Mesenchymal stem cell (in vitro differentiated cells and primary cell): ENCODE measurements around the gene GAS5. TPM values are rescaled to one million over a fixed set of nuclear protein-coding genes. Genes with fewer than 3 reads are reported as not detected.

Experiments used
- DNase-seq: peaks from one replicate; pipeline ENCODE4 v3.0.0-alpha.2; 2013
- H2AFZ ChIP-seq: one replicate; pipeline ENCODE4 v1.6.1; 2013; ENCODE audit warnings: low read depth, mild to moderate bottlenecking, control low read depth, inconsistent platforms, low read length, moderate library complexity
- H2AK5ac ChIP-seq: 2 replicates; pipeline ENCODE4 v1.6.1; 2013; ENCODE audit warnings: low read length, moderate library complexity, mild to moderate bottlenecking, inconsistent platforms; ENCODE audit not compliant: severe bottlenecking
- H2BK120ac ChIP-seq: one replicate; pipeline ENCODE4 v1.6.1; 2013; ENCODE audit warnings: low read depth, mild to moderate bottlenecking, inconsistent platforms, low read length, moderate library complexity
- H2BK12ac ChIP-seq, 2 experiments: one replicate each; pipeline ENCODE4 v1.6.1; 2013; ENCODE audit warnings: inconsistent platforms in 2 of 2, low read length in 2 of 2, mild to moderate bottlenecking in 2 of 2, moderate library complexity in 2 of 2, control low read depth in 1 of 2
- H2BK15ac ChIP-seq: one replicate; pipeline ENCODE4 v1.6.1; 2013; ENCODE audit warnings: mild to moderate bottlenecking, low read depth, inconsistent platforms; ENCODE audit not compliant: poor library complexity, severe bottlenecking
- H2BK5ac ChIP-seq: 2 replicates; pipeline ENCODE4 v1.6.1; 2013; ENCODE audit warnings: low read depth, mild to moderate bottlenecking, low read length, control low read depth, inconsistent platforms; ENCODE audit not compliant: poor library complexity, severe bottlenecking
- H3K14ac ChIP-seq, 2 experiments: one replicate each; pipeline ENCODE4 v1.6.1; 2013; ENCODE audit warnings: inconsistent platforms in 2 of 2, low read length in 2 of 2, control low read depth in 1 of 2, mild to moderate bottlenecking in 1 of 2, moderate library complexity in 1 of 2
- H3K18ac ChIP-seq, 2 experiments: one replicate each; pipeline ENCODE4 v1.6.1; 2013; ENCODE audit warnings: inconsistent platforms in 2 of 2, low read length in 2 of 2, control low read depth in 1 of 2, low read depth in 1 of 2, mild to moderate bottlenecking in 1 of 2
- H3K23ac ChIP-seq, 2 experiments: one replicate each; pipeline ENCODE4 v1.6.1; 2013; ENCODE audit warnings: inconsistent platforms in 2 of 2, low read length in 2 of 2, mild to moderate bottlenecking in 2 of 2, moderate library complexity in 2 of 2, control low read depth in 1 of 2
- H3K27ac ChIP-seq: 2 replicates; pipeline ENCODE4 v1.5.1; 2013; ENCODE audit warnings: mild to moderate bottlenecking, moderate library complexity, low read length, control low read depth, inconsistent platforms; ENCODE audit not compliant: poor library complexity, severe bottlenecking
- H3K27me3 ChIP-seq, 2 experiments: 2 replicates each; pipeline versions ENCODE4 v1.6.1 to v1.7.0; 2013; ENCODE audit warnings: low read length in 2 of 2, mild to moderate bottlenecking in 2 of 2, moderate library complexity in 2 of 2, control low read depth in 1 of 2, inconsistent platforms in 1 of 2; ENCODE audit not compliant: control insufficient read depth in 1 of 2, insufficient read depth in 1 of 2
- H3K36me3 ChIP-seq, 2 experiments: 2 replicates each; pipeline versions ENCODE4 v1.6.1 to v1.7.0; 2013; ENCODE audit warnings: low read length in 2 of 2, control low read depth in 1 of 2, inconsistent platforms in 1 of 2, low read depth in 1 of 2, mild to moderate bottlenecking in 1 of 2; ENCODE audit not compliant: insufficient read depth in 2 of 2, control insufficient read depth in 1 of 2
- H3K4ac ChIP-seq, 2 experiments: one replicate each; pipeline ENCODE4 v1.6.1; 2013; ENCODE audit warnings: inconsistent platforms in 2 of 2, low read length in 2 of 2, mild to moderate bottlenecking in 2 of 2, moderate library complexity in 2 of 2, control low read depth in 1 of 2, low read depth in 1 of 2
- H3K4me1 ChIP-seq: 2 replicates; pipeline ENCODE4 v1.6.1; 2013; ENCODE audit warnings: low read depth, low read length, control low read depth; ENCODE audit not compliant: control insufficient read depth, insufficient read depth
- H3K4me2 ChIP-seq: 2 replicates; pipeline ENCODE4 v1.6.1; 2013; ENCODE audit warnings: low read length, mild to moderate bottlenecking, inconsistent platforms; ENCODE audit not compliant: poor library complexity, severe bottlenecking
- H3K4me3 ChIP-seq, 2 experiments: 2 replicates each; pipeline versions ENCODE4 v1.5.1 to v1.7.0; 2013; ENCODE audit warnings: low read length in 2 of 2, mild to moderate bottlenecking in 2 of 2, control low read depth in 1 of 2, low read depth in 1 of 2; ENCODE audit not compliant: insufficient read depth in 1 of 2
- H3K79me1 ChIP-seq: replicated peaks from 2 replicates; pipeline ENCODE4 v1.6.1; 2013; ENCODE audit warnings: mild to moderate bottlenecking, control low read depth, low read length, inconsistent platforms; ENCODE audit not compliant: poor library complexity, severe bottlenecking
- H3K9ac ChIP-seq: 2 replicates; pipeline ENCODE4 v1.7.0; 2013; ENCODE audit warnings: mild to moderate bottlenecking, low read length, moderate library complexity
- H3K9me3 ChIP-seq: 2 replicates; pipeline ENCODE4 v1.7.0; 2013; ENCODE audit warnings: mild to moderate bottlenecking, low read length; ENCODE audit not compliant: control insufficient read depth
- H4K8ac ChIP-seq: one replicate; pipeline ENCODE4 v1.6.1; 2013; ENCODE audit warnings: inconsistent platforms, mild to moderate bottlenecking, low read length, moderate library complexity
- H4K91ac ChIP-seq: one replicate; pipeline ENCODE4 v1.6.1; 2013; ENCODE audit warnings: mild to moderate bottlenecking, low read length, inconsistent platforms
- WGBS: methylation state at CpG from one replicate; pipeline ENCODE4 v1.1.7; 2013; ENCODE audit warnings: mixed read lengths; 5-methylcytosine and 5-hydroxymethylcytosine counted together
- polyA plus RNA-seq, 2 experiments: library from polyadenylated mRNA; stranded (reverse); fragments of 200-250 nt; gene quantifications; one replicate each; pipeline ENCODE4 v1.2.3, GENCODE V29; 2013

GAS5 gene
- polyA plus RNA-seq (2013, experiment 1 of 2), result 541 TPM
- polyA plus RNA-seq (2013, experiment 2 of 2), result 551 TPM

DNA sequence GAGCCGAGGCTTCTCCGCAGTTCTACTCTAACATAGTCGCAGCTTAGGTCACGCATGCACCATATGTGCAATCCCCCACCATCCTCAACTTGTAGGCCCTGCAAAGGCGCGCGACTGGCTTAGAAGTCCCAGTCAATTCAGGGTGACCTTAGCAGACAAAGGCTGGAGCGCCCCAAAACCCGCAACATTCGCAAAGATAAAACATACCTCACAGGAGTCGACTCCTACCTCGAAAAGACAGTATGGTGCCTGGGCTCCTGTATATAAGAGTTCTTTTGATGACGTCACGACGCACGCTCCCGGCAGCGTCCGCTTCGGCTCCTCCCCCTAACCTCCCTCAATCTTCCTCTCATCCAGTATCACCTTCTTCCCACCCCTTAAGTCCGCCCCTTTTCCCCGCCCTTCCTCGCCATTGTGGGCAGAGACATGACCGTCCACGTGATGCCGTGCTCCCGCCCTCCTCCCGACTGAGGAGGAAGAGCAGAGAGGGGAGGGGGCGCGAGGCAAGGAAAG lies at the start of gene GAS5:
GAS5 (minus strand) TSS at position 237 of the 513 bp plus-strand sequence.
- Histone ChIP-seq H2AFZ (peak within 1 kb of the TSS; percentile 77), H4K91ac (peak within 1 kb of the TSS; percentile 96), H2BK12ac (peak within 1 kb of the TSS; percentile 18 to 89), H3K4me1 (no peaks in the 10 kb centered on the region), H3K9me3 (no peaks in the 10 kb centered on the region), H3K4me3 (peak within 1 kb of the TSS; percentile 82 to 91), H2BK120ac (peak within 1 kb of the TSS; percentile 92), H3K79me1 (peaks cover 18% of the 10 kb centered on the region), H2AK5ac (peak within 1 kb of the TSS; percentile 72), H2BK15ac (peak within 1 kb of the TSS; percentile 86), H3K27me3 (no peaks in the 10 kb centered on the region), H3K4me2 (peak within 1 kb of the TSS; percentile 81), H3K23ac (peak within 1 kb of the TSS in 1 of 2 experiments; percentile 27), H3K36me3 (peaks cover 17 to 60% of the 10 kb centered on the region in 2 experiments), H3K4ac (peak within 1 kb of the TSS; percentile 91 to 97), H2BK5ac (peak within 1 kb of the TSS; percentile 93), H3K27ac (peak within 1 kb of the TSS; percentile 81), H3K9ac (peak within 1 kb of the TSS; percentile 92), H3K14ac (peak within 1 kb of the TSS in 1 of 2 experiments; percentile 99), H4K8ac (peak within 1 kb of the TSS; percentile 94), H3K18ac (peak within 1 kb of the TSS; percentile 98 to 100)
- DNase-seq, result peak; percentile 100
- WGBS, result 2% methylated on average over 18 of the region's 30 CpGs

- Histone ChIP-seq H4K91ac (no peak within 1 kb of the TSS), H3K18ac (no peak within 1 kb of the TSS), H3K4me1 (no peaks in the 10 kb centered on the region), H2BK15ac (no peak within 1 kb of the TSS), H3K4me3 (no peak within 1 kb of the TSS), H3K36me3 (no peaks in the 10 kb centered on the region), H2BK120ac (no peak within 1 kb of the TSS), H4K8ac (no peak within 1 kb of the TSS), H2AK5ac (no peak within 1 kb of the TSS), H3K14ac (no peak within 1 kb of the TSS), H3K4me2 (no peak within 1 kb of the TSS), H3K27ac (no peak within 1 kb of the TSS), H3K4ac (no peak within 1 kb of the TSS), H3K79me1 (no peaks in the 10 kb centered on the region), H3K9me3 (no peaks in the 10 kb centered on the region), H2BK5ac (no peak within 1 kb of the TSS), H3K23ac (no peak within 1 kb of the TSS), H3K9ac (no peak within 1 kb of the TSS), H2BK12ac (no peak within 1 kb of the TSS), H2AFZ (no peak within 1 kb of the TSS), H3K27me3 (peaks cover 4 to 5% of the 10 kb centered on the region in 2 experiments)
- 91% methylated on average over 3 of the region's 3 CpGs for WGBS
- no peak for DNase-seq
These were observed 49.4 kb upstream of the GAS5 start, which contains the start of gene SERPINC1 for GRCh38 chr1:173917149-173917548. TSS of gene SERPINC1 (minus strand) at chr1:173917327. CDS start at chr1:173917259, 68 bp downstream.

- Histone ChIP-seq H3K36me3 (no peaks in the 10 kb centered on the region), H3K79me1 (no peaks in the 10 kb centered on the region), H3K9ac (no peak overlapping the region), H3K4ac (no peak overlapping the region), H2BK15ac (no peak overlapping the region), H2AFZ (no peak overlapping the region), H3K14ac (no peak overlapping the region), H2BK120ac (no peak overlapping the region), H3K4me1 (no peaks in the 10 kb centered on the region), H2AK5ac (no peak overlapping the region), H4K91ac (no peak overlapping the region), H2BK12ac (no peak overlapping the region), H3K4me2 (no peak overlapping the region), H3K4me3 (no peak overlapping the region), H3K9me3 (no peaks in the 10 kb centered on the region), H3K27ac (no peak overlapping the region), H3K23ac (no peak overlapping the region), H3K18ac (no peak overlapping the region), H4K8ac (no peak overlapping the region), H2BK5ac (no peak overlapping the region), H3K27me3 (peaks cover 5 to 7% of the 10 kb centered on the region in 2 experiments)
- WGBS, result 91% methylated on average over 3 of the region's 4 CpGs
- no peak for DNase-seq
These were observed 48.9 kb upstream of the GAS5 start for GRCh38 chr1:173916667-173917066.

DNA sequence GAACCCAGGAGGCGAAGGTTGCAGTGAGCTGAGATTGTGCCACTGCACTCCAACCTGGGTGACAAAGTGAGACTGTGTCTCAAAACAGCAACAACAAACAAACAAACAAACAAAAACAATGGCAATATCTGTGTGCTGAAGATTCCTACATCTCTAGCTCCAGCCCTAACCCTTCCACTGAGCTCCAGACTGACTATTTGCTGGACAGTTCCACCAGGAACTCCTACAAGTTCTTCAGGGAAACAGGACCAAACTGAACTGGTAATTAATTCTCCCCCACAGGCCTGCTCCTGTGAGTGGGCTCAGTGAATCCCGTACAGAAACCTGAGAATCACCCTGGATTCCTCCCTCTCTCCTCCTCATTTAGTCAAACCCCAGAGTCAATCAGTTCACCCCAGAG lies 47.8 kb upstream of the GAS5 start:
- no peaks in the 10 kb centered on the region for H3K4me1 ChIP-seq
- no peak overlapping the region for H4K91ac ChIP-seq
- WGBS, result 85% methylated on average over 2 of the region's 2 CpGs
- H3K4me2 ChIP-seq, result no peak overlapping the region
- H3K9me3 ChIP-seq, result no peaks in the 10 kb centered on the region
- H2AK5ac ChIP-seq, result no peak overlapping the region
- no peak overlapping the region for H2BK15ac ChIP-seq
- DNase-seq, result no peak
- H3K27me3 ChIP-seq, result peaks cover 5 to 9% of the 10 kb centered on the region in 2 experiments
- H3K14ac ChIP-seq, result no peak overlapping the region
- no peaks in the 10 kb centered on the region for H3K79me1 ChIP-seq
- H2BK5ac ChIP-seq, result no peak overlapping the region
- no peak overlapping the region for H2BK12ac ChIP-seq
- no peaks in the 10 kb centered on the region for H3K36me3 ChIP-seq
- H3K27ac ChIP-seq, result no peak overlapping the region
- H2AFZ ChIP-seq, result no peak overlapping the region
- no peak overlapping the region for H3K4ac ChIP-seq
- H3K4me3 ChIP-seq, result no peak overlapping the region
- no peak overlapping the region for H4K8ac ChIP-seq
- no peak overlapping the region for H3K9ac ChIP-seq
- no peak overlapping the region for H3K18ac ChIP-seq
- H2BK120ac ChIP-seq, result no peak overlapping the region
- H3K23ac ChIP-seq, result no peak overlapping the region
